GM18858 (cell line): ENCODE results near the gene MAGI2.
"Not testable (repeated sequence)": the region's sequence is repeated elsewhere in the genome, so short reads cannot be mapped to it uniquely, and the experiment has no call there.

Source experiments
- ATAC-seq: cut with Tn5 transposase; IDR thresholded peaks from one replicate; pipeline ENCODE4 v1.9.1; 2021; ENCODE audit not compliant: unreplicated experiment

MAGI2 gene

DNA sequence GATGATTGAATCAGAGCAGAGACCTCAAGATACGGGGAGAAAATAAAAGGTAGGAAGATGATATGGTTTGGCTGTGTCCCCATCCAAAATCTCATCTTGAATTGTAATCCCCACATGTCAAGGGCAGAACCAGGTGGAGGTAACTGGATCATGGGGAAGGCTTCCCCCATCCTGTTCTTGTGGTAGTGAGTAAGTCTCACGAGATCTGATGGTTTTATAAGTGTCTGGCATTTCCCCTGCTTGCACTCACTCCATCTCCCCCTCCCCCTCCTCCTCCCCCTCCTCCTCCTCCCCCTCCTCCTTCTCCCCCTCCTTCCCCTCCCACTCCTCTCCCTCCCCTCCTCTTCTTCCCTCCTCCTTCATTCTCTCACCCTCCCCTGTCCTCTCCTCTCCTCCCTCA, 950.2 kb downstream of the MAGI2 start:
- not testable (repeated sequence) for ATAC-seq

DNA sequence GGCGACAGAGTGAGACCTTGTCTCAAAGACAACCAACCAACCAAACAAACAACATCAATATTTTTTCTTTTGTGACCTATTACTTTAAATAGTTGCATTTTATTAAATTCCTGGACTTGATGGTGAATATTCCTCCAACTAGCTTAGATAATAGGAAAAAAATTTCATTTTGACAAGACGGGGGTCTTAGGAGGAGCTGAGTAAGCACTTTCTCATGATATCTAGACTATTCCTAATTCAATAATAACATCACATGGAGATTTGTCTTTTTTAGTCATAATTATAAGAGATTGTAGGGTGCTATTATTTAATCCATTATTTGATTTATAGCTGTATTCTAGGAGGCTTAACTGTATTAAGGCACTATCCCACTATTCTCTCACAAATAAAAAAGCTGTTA, 952.4 kb downstream of the MAGI2 start:
- no peak for ATAC-seq

DNA sequence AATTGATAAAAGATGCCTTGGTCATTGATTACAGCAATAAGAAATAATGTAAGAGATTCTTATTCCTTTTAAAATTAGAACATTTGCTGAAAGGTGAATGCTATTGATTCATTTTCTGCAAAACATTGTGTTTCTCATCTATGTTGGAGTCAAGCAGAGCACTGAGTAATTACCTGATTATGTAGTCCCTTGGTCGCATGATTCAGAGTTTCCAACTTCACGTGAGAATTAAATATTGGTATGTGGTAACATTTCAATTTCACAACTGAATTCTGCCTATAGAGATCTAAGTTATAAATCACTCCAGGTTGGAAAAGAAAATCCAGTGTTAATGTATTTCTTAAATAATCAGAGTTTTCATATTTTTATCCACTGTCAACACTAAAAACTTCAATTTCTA, 953.5 kb downstream of the MAGI2 start:
- no peak for ATAC-seq

DNA sequence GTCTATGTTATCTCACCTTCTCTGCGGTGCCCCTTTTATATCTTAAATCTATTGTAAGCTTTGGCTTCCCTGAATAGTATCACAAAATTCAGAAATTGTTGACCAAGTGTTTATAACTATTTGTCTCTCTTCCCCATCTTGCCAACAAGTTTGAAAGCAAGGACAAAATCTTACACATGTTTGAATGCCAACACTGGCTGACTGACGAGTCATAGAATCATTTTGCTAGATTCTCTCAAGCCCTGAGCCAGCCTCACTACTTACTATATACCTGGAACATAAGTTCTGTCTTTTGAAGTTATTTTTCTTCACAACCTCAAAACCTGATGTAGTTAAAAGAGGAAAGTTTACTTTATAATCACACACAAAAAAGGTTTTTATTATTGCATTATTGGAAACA, 954.2 kb downstream of the MAGI2 start:
- no peak for ATAC-seq

DNA sequence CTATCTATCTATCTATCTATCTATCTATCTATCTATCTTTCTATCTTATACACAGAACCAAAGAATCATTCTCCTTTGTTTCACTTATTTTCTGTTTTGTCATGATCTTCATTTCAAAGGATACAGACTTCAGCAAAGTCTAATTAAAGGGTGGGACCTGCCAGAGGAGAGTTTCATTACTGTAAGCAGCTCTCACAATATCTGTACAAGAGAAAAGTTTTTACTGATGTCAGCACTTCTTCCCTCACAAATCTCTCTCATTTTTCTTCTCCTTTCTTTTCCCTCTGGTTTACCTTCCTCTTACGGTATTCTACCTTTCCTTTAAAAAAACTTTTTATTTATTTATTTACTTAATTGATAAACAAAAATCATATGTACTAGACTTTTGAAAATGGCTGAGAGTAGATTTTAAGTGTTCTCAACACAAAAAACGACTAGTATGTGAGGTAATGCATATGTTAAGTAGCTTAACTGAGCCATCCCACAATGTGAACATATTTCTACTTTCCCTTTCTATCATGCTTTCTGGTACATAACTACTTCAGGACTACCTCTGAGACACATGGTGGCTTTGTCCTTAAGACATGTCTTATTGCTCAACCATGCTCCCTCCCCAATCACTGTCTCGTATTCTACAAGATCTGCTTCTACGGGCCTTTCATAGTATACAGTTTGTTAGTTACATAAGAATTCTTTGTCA, 955.6 kb downstream of the MAGI2 start:
- ATAC-seq: no peak

DNA sequence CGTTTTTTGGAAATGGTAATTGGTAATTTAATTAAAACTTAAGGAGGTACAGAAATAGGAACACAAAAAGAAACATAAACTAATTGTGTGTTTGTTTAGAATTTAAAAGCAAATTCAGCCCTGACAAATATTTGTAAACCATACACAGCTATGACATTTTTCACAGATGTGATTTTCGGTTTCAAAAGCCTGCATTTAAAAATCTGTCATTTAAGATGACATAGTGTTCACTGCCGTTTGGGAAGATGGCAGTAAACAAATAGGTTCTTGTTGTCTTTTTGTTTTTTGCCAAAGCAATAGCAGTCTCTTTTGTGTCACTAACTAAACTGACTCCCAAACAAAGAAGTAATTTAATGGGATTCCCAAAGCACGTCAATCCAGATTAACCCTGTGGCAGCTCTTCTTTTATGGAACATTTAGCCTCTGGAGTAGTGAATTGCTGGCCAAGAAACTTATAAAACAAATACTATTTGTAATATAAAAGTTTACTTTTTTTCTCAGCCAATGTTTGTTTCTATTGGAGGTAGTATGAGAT, 957.3 kb downstream of the MAGI2 start:
- ATAC-seq: no peak

DNA sequence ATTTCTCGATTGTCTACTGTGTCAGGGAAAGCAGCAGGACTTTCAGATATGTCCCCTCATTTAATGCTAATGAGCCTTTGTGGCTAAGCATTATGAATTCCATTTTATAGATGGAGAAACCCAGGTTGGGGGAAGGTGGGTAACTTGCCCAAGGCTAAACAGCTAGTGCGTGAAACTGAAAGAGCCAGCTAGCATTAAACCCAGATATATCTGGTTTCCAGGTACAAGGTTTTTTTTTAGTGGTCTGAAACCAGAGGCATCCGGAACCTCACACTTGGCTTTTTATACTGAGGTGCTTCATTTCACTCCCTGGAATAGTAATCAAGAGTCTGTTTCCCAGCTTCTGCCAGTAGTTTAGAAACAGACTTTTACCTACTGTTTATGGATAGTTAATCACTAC, 960.1 kb downstream of the MAGI2 start:
- no peak for ATAC-seq

DNA sequence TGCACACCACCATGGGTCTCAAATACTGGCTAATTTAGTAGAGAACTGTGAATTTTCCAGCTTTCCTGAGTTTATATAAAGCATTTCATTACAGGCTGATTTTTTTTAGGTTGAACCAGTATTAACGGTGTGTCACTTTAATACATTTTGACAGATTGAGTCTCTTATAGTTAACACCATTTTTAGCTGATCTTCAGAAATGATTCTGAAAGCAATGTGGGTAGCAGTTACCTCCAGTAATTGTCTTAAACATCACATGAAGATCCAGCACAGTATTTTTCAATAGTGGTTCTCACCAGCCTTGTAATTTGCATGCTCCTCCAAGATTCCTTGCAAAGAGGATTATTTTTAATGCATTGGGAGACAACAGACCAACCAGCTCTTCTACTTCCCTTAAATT, 961.3 kb downstream of the MAGI2 start:
- ATAC-seq: no peak

DNA sequence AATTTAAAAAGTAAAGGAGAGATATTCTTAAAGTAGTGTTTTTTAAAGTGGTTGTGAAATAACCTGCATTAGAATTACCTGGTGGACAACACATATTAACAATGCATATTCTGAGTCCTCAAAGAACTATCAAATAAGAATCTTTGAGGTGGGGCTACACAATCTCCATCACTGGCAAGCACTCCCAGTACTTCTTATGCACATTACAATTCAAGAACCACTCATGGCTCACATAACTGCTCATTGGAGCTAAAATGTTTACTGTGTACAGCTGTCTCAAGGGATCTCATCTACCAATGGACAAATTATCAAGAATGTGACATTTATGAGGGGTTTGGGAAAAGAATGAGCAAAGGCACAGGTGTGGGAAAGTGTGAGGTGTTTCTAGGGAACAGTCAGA, 962.9 kb downstream of the MAGI2 start:
- no peak for ATAC-seq

DNA sequence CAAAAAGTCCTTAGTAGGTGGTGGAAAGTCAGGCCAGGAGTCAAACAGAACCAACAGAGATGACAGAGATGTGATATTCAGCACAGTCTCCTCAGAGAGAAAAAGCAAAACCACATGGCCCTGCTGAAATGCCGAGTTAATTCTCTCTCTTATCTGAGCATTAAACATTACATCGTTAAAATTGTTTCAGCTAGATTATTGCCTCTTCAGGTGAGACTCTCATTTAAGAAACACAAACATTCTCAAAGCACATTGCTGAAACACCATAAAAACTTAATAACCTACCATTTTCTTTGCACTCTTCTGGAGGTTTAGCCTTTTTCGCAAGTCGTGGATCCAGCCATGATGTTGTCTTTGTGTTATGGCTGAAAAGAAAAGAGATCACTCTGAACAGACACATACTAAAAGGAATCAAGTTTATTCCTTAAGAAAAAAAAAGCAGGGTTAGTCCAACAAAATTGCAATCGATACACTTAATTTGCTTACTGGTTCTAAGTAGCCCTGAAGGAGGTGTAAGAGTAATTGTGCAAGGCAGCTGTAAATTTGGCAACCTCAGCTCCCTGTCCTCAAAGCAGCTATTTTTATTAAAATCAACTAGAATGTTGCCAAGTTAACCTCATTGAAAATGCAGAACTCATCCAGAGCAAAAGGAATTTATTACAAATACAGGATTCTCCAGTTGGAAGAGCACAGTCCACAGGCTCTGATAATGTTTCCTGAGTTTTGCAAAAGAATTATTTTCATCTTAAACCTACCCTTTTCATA, 963.8 kb downstream of the MAGI2 start:
- ATAC-seq: no peak

DNA sequence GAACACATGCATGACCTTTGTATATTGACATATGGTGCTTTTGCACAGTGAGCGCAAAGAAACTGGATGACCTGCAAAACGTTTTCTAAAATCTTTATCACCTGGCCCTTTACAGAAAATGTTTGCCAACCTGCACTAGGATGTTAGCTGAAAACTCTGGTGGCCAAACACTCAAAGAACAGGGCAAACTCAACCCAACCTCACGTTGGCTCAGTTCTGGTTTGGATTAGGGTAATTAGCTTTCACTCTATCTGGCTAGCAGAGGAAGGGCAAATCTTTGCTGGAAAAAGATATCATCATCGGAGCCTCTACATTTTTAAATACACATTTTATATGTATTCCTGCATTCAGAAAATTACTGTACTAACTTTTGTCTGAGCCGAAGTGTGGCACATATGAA, 966.0 kb downstream of the MAGI2 start:
- ATAC-seq: no peak

DNA sequence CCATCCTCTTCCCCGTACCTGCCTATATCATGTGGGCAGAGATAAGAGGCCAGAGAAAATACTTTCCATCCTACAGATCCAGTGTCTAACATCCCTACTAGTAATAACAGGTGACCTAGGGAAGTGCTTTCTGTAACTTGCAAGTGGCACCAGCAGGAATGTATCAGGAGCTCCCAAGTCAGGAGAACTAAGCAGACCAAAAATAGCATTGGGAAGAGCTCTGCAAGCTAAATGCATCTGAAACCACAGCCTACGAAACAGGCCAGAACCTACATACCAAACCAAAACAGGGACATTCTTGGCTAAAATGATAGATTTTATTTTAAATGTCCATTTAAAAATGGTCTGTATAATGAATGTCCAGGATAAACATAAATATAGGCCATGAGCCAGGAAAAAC, 974.1 kb downstream of the MAGI2 start:
- no peak for ATAC-seq

DNA sequence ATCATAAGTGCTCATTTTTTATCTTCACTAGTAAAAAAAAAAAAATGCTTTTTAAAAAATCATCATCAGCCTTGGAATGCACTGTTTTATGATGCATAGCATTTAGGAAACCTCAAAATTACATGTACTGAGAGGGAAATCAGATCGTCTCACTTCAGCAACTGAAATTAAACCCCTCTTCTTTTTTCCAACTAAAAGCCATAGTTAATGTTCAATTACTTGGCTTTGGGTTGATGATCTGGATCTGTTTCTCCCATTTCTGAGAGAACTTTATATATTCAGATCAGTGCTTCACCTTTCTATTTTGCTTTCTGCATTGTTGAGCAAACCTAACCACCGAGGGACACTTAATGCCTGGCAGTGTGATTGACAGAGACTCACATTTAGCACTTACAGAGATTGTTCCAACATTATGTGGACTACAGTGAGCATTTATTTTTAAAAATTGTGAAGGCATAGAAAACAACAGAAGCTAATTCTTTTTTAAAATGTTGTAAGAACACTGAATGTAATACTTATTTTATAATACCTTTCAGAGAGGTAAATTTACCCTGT, 976.5 kb downstream of the MAGI2 start:
- no peak for ATAC-seq

DNA sequence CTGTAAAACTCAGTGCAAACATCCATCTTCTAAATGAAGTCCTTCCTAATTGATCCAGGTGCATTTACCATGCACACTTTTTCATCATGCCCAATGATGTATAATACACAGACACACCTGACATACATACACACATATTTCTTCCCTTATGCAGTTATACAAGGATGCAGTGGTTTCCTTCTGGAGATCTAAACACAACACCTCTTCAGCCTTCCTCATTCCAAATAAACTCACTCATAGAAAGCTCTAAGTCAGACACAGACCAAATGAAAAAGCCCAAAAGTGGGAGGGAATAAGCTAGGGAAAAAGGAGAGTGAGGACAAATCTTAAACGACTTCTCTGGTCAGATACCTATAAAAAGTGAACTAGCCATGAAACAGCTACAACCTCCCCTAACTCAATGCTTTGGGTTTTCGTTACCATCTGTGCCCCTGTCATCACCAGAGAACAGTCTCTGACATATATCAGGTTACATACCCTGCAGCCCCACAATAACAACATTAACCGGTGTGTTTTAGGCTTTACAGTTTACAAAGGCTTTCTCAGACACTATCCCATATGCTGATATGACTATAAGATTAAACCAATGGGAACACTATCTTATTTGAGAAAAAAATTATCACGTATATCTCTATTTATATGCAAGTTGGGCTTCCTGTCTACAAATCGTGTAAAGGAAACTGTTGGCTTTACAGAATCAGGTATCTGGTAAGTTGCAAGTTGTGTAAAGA, 979.7 kb downstream of the MAGI2 start:
- no peak for ATAC-seq

DNA sequence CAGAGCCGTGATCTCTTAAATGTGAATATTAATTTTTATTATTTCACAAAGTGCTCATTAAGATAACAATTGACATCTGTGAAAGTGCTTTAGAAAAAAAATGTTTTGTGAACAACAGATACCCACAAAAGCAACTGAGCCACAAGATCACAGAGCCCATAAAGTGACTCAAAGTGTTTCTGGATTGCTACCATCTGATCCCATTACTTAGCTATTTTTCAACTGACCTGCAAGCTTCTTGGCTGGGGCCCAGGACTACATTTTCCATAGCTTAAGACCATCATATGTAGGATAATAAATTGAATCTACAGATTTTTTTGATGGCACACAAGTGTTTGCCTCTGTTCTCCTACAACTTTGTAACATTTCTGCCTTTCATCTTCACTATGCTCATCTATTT, 980.4 kb downstream of the MAGI2 start:
- ATAC-seq: no peak

DNA sequence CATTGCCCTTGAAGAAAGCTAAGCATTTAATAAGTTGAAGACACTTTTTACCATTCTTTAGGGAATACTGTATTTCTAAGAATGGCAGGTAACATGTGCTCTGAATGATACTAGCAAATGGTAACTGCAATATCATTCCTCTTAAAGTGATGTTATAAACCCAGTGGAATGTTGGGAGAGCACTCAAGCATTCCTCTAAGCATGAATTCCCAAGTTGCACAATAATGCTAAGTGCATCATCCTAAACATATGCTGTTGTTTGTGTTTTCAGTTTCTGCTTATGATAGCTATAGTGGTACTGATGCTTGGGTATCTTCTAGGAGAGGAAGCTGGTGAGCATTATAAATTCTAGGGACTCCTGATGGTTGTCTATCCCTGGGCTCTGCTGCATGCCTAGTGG, 980.9 kb downstream of the MAGI2 start:
- no peak for ATAC-seq

DNA sequence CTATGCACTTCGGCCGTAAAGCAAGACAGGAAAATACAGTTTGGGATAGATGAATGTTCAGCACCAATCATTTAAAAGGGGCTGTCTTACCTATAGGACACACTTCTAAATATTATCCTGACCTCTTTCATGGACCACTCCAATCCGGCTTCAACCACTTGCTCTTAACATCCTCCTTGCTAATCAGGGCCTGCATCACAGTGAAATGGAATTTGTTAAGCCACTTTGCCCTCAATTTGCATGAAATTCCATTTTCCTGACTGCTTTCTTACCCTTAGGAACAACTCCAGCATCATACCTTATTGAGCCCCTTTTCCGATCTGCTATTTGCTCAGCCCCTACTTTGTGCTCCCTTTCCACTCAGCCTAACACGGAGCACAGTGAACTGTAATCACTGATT, 987.6 kb downstream of the MAGI2 start:
- no peak for ATAC-seq

DNA sequence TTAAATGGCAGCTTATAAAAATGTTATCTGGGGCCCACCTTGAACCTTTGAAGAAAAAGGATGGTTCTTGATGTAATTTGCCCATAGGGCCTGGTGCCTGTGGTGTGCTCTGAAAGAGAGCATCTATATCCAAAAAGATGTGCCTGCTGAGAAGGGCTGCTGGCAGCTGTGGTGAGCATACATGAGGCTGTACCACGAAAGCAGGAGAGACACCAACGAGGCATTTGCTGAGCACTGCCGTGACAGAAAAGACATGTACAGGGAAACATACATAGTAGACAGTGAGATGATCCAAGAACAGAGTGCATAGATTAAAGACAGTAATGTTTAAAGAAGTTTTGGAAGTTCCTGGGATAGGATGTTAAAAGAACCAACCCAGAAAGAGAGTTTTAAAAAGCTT, 990.4 kb downstream of the MAGI2 start:
- no peak for ATAC-seq

DNA sequence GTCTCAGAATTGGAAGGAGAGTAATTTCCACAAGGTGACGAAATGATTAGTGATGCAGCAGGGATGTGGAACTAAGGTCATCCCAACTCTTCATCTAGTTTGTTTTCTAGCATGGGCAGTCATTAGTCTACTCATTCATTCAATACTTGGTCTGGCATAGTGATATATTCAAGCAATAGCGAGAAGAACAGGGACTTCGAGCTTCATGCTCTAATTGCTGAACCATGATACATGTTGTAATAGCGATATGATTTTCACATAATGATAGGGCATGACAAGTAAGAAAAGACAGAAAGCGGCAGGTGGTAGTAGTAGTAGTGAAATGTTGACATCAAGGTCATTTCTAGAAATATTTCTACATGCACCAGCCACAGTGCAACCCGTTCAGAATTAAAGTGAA, 1002.8 kb downstream of the MAGI2 start:
- no peak for ATAC-seq

DNA sequence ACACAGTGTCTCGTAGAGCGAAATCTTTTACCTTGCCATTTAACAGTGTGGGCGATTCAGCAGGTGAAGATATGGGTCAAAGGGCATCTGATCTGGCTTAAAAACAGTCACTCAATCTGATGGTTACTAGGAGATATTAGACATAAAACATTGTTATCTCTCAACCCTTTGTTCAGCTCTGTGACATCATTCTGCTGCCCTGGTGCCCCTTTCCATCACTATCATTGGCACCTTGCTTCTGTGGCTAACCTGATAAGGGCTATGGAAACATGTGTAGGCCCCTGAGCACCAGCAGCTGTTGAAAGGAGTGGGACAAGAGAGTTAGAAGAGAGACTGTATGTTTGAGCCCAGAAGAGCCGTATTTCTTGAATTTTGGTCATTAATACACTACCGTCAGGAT, 1004.6 kb downstream of the MAGI2 start:
- no peak for ATAC-seq

DNA sequence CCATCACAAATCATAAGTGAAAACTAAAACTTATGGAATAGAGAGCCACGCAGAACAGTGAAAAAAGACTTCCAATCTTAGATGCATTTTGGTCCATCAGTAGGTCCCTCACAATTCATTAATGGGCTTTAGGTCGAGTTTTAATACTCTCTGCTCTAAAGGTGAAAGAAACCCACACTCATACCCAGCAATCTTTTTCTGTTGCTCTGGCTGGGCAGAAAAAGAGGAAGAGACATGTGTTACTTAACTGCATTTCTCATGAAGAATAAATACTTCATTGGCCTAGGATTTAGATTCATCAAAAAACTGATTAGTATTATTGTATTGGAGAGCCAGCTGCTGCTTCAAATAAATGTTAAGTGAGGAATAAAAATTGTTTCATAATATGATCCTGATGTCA, 1009.2 kb downstream of the MAGI2 start:
- ATAC-seq: no peak

DNA sequence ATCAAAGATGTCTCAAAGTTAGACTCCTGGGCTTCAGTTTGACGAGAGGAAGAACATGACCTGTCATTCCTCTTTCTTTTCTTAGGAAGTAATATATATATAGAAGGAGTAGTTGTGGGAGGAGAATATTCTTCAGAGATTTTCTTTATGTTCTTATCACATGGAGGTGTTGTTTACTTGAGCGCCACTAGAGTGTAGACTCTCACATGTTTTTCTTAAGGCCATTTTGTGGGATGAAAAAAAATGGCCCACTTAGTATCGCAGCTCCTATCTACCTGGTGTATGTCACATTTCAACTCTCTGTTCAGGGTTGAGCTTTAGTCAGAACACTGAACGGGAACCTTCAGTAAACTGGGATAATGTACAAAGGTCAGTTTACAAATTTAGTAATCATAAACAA, 1009.7 kb downstream of the MAGI2 start:
- no peak for ATAC-seq
